H54 (cell line): Measurements from ENCODE around the gene PRSS21.
A peak's percentile ranks its signal among the peaks of the same experiment; 100 is the strongest.

ENCODE experiments used
- DNase-seq: peaks from one replicate; pipeline ENCODE4 v3.0.0; 2011; ENCODE audit warnings: low spot score, mixed read lengths; ENCODE audit not compliant: insufficient read length
- FAIRE-seq: peaks from 3 replicates; lab custom pipeline; 2011; peaks lifted over from hg19 to GRCh38; lab: Jason Lieb, UNC
- POLR2A ChIP-seq: IDR thresholded peaks from 2 replicates; pipeline ENCODE4 v1.6.1; 2011; ENCODE audit warnings: low read depth, mild to moderate bottlenecking, low read length

The PRSS21 gene

DNA sequence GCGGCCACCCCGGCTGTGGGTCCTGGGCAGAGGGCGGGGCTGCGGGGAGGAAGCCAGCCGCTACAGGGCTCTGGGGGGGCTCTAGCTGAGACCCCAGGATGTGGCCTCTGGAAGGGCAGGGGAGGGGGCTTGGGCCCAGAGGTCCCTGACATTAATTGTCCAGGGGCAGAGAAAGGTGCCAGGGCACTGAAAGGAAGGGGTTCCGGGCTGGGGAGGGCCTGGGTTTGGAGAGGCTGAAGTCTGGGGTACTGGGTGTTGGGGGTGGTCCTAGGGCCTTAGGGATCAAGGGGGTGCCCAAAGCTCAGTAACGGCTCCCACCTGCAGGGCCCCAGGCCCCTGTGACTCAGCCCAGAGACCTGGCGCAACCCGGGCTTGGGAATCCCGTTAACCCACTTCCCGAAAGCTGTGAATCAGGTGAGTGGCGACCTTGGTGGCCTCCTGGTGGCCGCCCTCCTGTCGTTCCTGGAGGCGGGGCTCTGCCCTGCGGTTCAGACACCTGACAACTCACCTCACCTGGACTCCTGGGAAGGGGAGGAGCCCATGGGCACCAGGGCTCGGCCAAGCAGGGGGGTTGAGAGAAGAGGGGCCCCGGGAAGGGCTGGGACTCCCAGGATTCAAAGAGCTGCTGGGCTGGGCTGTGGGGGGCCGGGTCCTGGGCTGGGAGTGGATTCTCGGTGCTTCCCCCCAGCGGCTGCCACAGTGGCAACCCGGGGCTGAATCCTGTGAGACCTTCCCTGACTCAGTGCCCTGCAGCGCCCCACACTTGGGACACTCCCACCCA is 41.4 kb downstream of the PRSS21 start:
- no peak for TF ChIP-seq POLR2A
- DNase-seq: no peak
- no peak for FAIRE-seq

DNA sequence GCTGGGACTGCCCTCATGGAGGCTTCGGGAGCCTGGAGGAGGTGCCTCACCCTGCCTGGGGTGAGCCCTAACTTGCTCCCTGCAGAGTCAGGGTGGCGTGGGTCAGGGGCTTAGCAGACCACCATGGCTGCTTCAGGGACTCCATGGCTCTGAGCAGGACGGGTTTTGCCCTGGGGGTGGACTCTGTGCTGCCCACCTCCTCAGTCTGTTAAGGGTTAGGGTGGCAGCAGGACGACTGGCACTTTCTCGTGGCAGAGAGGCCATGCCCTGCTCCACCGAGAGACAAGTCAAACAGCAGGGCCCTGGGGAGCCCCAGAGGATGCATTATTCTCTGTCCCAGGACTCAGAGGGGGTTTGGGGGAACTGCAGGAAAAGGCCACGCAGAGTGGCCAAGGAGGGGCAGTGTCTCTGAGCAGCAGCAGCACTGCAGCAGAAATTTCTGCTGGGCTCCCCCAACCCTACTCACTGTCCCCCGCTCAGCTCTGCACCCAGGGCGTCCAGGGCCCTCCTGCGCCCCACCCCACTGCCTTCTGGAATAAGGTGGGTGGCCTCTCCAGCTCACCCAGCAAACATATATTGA is 42.7 kb downstream of the PRSS21 start:
- FAIRE-seq (no peak), DNase-seq (no peak)
- TF ChIP-seq POLR2A: no peak

DNA sequence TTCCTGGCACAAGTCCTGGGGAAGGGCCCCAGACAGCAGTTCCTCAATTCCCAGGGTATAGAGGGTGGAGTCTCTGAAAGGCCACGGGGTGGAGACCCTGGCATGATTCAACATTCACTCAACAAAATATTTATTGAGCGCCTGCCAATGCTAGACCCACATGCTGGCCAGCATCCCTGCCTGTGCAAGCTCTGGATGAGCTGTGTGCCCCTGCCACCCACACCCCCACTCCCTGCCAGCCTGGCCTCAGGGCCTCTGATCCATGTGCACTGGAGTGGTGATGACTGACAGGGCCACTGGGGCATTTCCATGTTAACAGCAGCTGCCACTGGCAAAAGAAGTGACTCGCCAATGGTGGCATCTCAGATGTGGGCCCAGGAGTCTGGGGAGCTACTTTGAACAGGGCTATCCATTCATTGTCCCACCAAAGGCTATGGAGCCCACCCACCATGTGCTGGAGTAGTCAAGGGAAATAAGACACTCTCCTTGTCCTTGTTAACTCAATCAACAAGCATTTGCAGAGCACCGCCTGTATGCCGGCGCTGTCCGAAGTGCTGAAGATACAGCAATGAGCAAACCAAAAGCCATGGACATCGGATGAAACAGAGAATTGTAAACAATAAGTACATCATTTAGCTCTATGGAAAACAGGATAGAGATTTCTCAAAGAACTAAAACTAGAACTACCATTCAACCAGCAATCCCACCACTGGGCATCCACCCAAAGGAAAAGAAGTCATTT is 44.0 kb downstream of the PRSS21 start:
- FAIRE-seq (no peak), DNase-seq (no peak)

DNA sequence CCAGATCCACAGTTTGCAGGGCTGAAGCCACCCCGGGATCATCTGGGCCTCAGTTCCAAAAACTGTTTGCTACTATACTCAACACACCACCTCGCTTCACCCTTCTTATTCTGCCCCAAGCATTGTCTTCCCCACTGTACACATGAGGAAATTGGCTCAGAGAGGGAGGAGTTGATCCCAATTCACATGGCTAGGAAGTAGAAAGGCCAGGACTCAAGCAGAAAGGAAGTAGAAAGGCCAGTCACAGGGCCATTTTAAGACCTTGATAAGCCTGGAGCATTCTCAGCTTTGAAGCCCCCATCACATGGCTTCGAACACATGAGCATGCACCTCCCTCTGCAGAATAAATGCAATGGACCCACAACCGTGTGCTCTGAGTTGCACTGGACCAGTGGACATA is 48.6 kb downstream of the PRSS21 start:
- DNase-seq (no peak), FAIRE-seq (no peak)
- TF ChIP-seq POLR2A: no peak

More for the DNA sequence above, 44.0 kb downstream of the PRSS21 start:
- TF ChIP-seq POLR2A: no peak

DNA sequence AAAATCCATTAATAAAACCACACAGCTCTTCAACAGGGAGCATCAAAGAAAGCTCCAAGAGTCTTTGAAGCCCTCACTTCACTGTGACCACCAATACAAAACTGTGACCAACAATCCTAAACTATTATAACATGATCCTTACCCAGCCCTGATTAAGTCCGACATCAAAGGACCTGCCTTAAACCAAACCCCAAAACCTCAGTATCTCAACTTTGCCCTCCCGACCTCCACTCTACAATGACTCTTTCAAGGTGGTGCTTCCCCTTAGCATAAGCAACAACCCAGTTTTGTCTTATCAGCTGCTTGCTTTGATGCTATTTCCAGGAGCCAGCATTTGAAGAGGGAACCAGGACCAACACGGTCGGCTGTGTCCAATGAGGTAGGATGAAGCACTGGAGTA is 49.4 kb downstream of the PRSS21 start:
- FAIRE-seq: no peak
- DNase-seq: no peak
- TF ChIP-seq POLR2A: no peak

DNA sequence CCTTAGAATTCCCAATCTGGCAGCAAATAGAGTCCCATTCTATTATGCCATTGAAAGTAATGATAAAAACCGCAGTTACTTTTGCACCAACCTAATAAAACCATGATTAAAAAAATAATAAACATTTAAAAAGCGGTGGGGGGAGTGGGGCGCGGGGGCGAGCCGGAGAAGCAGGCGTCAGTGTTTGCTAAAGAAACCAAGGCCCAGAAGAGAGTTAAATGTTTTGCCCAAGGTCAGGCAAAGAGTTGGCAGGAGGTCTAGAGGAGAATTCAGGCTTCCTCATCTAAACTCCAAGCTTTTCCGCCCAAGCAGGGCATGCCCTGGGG is 50.6 kb downstream of the PRSS21 start:
- no peak for TF ChIP-seq POLR2A
- FAIRE-seq (no peak), DNase-seq (no peak)

DNA sequence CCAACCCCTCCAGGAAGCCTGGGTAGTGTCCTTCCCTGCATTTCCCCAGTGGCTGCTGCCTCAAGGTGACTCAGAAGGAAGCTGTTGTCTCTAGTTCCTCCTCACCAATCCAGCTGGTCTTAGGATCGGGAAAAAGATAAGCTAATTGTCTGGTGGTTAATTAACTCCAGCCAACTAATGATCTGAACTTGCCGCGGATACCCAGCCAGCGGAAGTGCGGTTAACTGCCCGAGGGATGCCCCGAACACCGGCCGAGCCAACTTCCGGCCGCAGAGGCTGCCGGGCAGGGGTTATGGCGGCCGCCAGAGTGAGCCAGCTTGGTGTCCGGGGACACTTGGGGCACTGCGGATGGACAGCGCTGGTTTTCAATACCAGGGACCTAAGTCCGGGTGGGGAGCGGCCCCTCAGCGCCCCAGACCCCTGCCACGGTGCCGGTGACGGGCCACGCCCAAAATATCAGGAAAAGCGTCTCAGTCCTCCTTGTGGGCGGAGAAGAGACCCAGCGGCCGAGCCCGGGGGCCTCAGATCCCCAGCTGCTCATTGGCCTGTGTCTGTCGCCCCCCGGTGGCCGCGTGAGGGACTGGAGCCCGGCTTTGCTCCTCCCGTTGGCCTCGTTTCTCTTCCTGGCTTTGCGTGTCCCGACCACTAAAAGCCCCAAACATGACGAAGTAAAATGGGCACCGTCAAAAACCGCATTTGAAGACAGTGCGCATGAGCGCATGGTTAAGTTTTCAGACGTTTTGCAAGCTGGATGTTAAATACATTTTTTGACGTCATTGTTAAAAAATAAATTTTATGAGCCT is 51.2 kb downstream of the PRSS21 start:
- FAIRE-seq: peak; percentile 68
- TF ChIP-seq POLR2A: peak; percentile 58; the same call in 1 of the 2 replicates
- DNase-seq: peak; percentile 94
